Endothelial cell of umbilical vein (primary cell): ENCODE measurements around the gene GSX2.

Source experiments
- CTCF ChIP-seq, 2 donors: IDR thresholded peaks; 1 replicate in 1 of 2; 2 replicates in 1 of 2; pipeline ENCODE4 v1.5.1; 2011; ENCODE audit warnings: low read length in 2 of 2, mild to moderate bottlenecking in 2 of 2, moderate library complexity in 2 of 2, control low read depth in 1 of 2, inconsistent platforms in 1 of 2, low read depth in 1 of 2; ENCODE audit not compliant: insufficient read depth in 1 of 2; ENCODE audit errors: extremely low read depth in 1 of 2
- TF ChIP-seq, protein P1 (sequence below): IDR thresholded peaks from 2 replicates; pipeline ENCODE4 v1.6.1; 2011; ENCODE audit not compliant: insufficient read depth, insufficient read length

GRCh38 chr4:54063737-54064316 is 36.1 kb upstream of the GSX2 start:
- TF ChIP-seq, protein P1, sequence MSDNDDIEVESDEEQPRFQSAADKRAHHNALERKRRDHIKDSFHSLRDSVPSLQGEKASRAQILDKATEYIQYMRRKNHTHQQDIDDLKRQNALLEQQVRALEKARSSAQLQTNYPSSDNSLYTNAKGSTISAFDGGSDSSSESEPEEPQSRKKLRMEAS, result no peak
- TF ChIP-seq CTCF (IDR thresholded peaks at IDR 0.05; ENCODE audit: extremely low read depth in 1 of 2, insufficient read depth in 1 of 2, low read depth in 1 of 2, low read length in 2 of 2), result no peak
